WTC11 (cell line): Measurements from ENCODE around the gene ANGEL1. TPM values are rescaled to one million over a fixed set of nuclear protein-coding genes. Genes with fewer than 3 reads are reported as not detected.

Source experiments
- ATAC-seq: fragments of 200-7000 bp; cut with Tn5 transposase; 2 replicates; pipeline ENCODE4 v1.10.0; 2021; ENCODE audit warnings: mild to moderate bottlenecking, moderate library complexity
- CTCF ChIA-PET: fragments of 300-600 bp; sonication (Branson Sonifier 250); formaldehyde crosslinking; loops from one replicate; lab custom pipeline; 2021; ENCODE audit warnings: antibody characterized with exemption; lab: Charles Lee
- POLR2A ChIA-PET: fragments of 350-600 bp; sonication (Branson Sonifier 250); formaldehyde crosslinking; loops from one replicate; lab custom pipeline; 2021; ENCODE audit warnings: antibody characterized with exemption; lab: Charles Lee
- DNase-seq: peaks from one replicate; pipeline ENCODE4 v3.0.0; 2021; ENCODE audit warnings: low spot score
- H3K27ac Mint-ChIP-seq: 2 replicates; pipeline ENCODE4 v1.8.0; 2021; ENCODE audit warnings: mixed read lengths
- H3K27me3 Mint-ChIP-seq: 2 replicates; pipeline ENCODE4 v1.8.0; 2021; ENCODE audit warnings: low read depth, mild to moderate bottlenecking, moderate library complexity, mixed read lengths
- H3K36me3 Mint-ChIP-seq: 2 replicates; pipeline ENCODE4 v1.8.0; 2021; ENCODE audit warnings: mixed read lengths
- H3K4me1 Mint-ChIP-seq: 2 replicates; pipeline ENCODE4 v1.8.0; 2022; ENCODE audit warnings: mixed read lengths
- H3K4me3 Mint-ChIP-seq: 2 replicates; pipeline ENCODE4 v1.8.0; 2021; ENCODE audit warnings: mild to moderate bottlenecking, moderate library complexity, mixed read lengths
- H3K9me3 Mint-ChIP-seq: 2 replicates; pipeline ENCODE4 v1.8.0; 2021; ENCODE audit warnings: mixed read lengths
- CREB1 ChIP-seq: sonication (generic); formaldehyde crosslinking; IDR thresholded peaks from 2 replicates; pipeline ENCODE4 v1.8.0; 2023; ENCODE audit warnings: mild to moderate bottlenecking, missing genetic modification reagents
- MXD4 ChIP-seq: fragments of 250-450 bp; sonication (Bioruptor Pico); IDR thresholded peaks from 2 replicates; pipeline ENCODE4 v1.8.0; 2021; ENCODE audit warnings: mild to moderate bottlenecking, moderate library complexity, borderline replicate concordance
- TEAD4 ChIP-seq: sonication (generic); formaldehyde crosslinking; IDR thresholded peaks from 2 replicates; pipeline ENCODE4 v1.8.0; 2022; ENCODE audit warnings: mild to moderate bottlenecking, missing genetic modification reagents
- ZBTB43 ChIP-seq: sonication (generic); formaldehyde crosslinking; IDR thresholded peaks from 2 replicates; pipeline ENCODE4 v1.8.1; 2023; ENCODE audit warnings: mild to moderate bottlenecking, missing genetic modification reagents
- total RNA-seq: library from RNA; stranded (reverse); gene quantifications from 3 replicates; pipeline ENCODE4 v1.2.3, GENCODE V29; 2021
- TF ChIP-seq, protein P1 (sequence below): sonication (generic); formaldehyde crosslinking; IDR thresholded peaks from 2 replicates; pipeline ENCODE4 v1.8.0; 2022; ENCODE audit warnings: missing genetic modification reagents
- TF ChIP-seq, protein P2 (sequence below): sonication (generic); formaldehyde crosslinking; IDR thresholded peaks from 2 replicates; pipeline ENCODE4 v1.8.0; 2023; ENCODE audit warnings: mild to moderate bottlenecking, missing genetic modification reagents
- TF ChIP-seq, protein P3 (sequence below): sonication (generic); formaldehyde crosslinking; IDR thresholded peaks from 2 replicates; pipeline ENCODE4 v1.8.1; 2023; ENCODE audit warnings: mild to moderate bottlenecking, missing genetic modification reagents, moderate library complexity

Gene ANGEL1
- total RNA-seq, 1 experiment from 2014 or later, result 29.7 TPM

GRCh38 chr14:76780058-76780345, 32.7 kb downstream of the ANGEL1 start:
- POLR2A ChIA-PET, result interaction anchor here (1.0 kb wide), 1 partner anchor 12 kb away, joined by 3 read pairs; no protein-coding TSS in a partner anchor

GRCh38 chr14:76779221-76780057, 33.2 kb downstream of the ANGEL1 start:
- DNase-seq, result no peak
- no peak for ATAC-seq
- POLR2A ChIA-PET, result interaction anchor here (1.0 kb wide), 1 partner anchor 12 kb away, joined by 3 read pairs; no protein-coding TSS in a partner anchor
- H3K27me3 Mint-ChIP-seq, result peaks cover 2% of the 10 kb centered on the region; the same call in 1 of the 2 replicates
- TF ChIP-seq MXD4 (CRISPR knock-in tag), result no peak
- TF ChIP-seq, all 79 proteins: peak for 0
- Mint-ChIP-seq H3K4me3 (no peak overlapping the region), H3K9me3 (no peaks in the 10 kb centered on the region), H3K4me1 (peaks cover 8% of the 10 kb centered on the region), H3K36me3 (peaks cover 14% of the 10 kb centered on the region), H3K27ac (no peak overlapping the region)
- CTCF ChIA-PET, result interaction anchor here (1.8 to 2.8 kb wide), 3 partner anchors 9 to 69 kb away, joined by 4 to 12 read pairs (median 8); partner anchors contain the start of gene VASH1

More at GRCh38 chr14:76780058-76780345, 32.7 kb downstream of the ANGEL1 start:
- H3K36me3 Mint-ChIP-seq, result peaks cover 14% of the 10 kb centered on the region
- peaks cover 8% of the 10 kb centered on the region for H3K4me1 Mint-ChIP-seq
- no peak overlapping the region for H3K4me3 Mint-ChIP-seq
- CTCF ChIA-PET, result interaction anchor here (1.8 to 2.8 kb wide), 3 partner anchors 9 to 69 kb away, joined by 4 to 12 read pairs (median 8); partner anchors contain the start of gene VASH1
- no peak overlapping the region for H3K27ac Mint-ChIP-seq
- peaks cover 2% of the 10 kb centered on the region; the same call in 1 of the 2 replicates for H3K27me3 Mint-ChIP-seq
- TF ChIP-seq, protein P1, sequence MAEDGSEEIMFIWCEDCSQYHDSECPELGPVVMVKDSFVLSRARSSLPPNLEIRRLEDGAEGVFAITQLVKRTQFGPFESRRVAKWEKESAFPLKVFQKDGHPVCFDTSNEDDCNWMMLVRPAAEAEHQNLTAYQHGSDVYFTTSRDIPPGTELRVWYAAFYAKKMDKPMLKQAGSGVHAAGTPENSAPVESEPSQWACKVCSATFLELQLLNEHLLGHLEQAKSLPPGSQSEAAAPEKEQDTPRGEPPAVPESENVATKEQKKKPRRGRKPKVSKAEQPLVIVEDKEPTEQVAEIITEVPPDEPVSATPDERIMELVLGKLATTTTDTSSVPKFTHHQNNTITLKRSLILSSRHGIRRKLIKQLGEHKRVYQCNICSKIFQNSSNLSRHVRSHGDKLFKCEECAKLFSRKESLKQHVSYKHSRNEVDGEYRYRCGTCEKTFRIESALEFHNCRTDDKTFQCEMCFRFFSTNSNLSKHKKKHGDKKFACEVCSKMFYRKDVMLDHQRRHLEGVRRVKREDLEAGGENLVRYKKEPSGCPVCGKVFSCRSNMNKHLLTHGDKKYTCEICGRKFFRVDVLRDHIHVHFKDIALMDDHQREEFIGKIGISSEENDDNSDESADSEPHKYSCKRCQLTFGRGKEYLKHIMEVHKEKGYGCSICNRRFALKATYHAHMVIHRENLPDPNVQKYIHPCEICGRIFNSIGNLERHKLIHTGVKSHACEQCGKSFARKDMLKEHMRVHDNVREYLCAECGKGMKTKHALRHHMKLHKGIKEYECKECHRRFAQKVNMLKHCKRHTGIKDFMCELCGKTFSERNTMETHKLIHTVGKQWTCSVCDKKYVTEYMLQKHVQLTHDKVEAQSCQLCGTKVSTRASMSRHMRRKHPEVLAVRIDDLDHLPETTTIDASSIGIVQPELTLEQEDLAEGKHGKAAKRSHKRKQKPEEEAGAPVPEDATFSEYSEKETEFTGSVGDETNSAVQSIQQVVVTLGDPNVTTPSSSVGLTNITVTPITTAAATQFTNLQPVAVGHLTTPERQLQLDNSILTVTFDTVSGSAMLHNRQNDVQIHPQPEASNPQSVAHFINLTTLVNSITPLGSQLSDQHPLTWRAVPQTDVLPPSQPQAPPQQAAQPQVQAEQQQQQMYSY, result no peak
- no peak for TF ChIP-seq TEAD4 (CRISPR knock-in tag)
- TF ChIP-seq ZBTB43, result no peak
- TF ChIP-seq, protein P2, sequence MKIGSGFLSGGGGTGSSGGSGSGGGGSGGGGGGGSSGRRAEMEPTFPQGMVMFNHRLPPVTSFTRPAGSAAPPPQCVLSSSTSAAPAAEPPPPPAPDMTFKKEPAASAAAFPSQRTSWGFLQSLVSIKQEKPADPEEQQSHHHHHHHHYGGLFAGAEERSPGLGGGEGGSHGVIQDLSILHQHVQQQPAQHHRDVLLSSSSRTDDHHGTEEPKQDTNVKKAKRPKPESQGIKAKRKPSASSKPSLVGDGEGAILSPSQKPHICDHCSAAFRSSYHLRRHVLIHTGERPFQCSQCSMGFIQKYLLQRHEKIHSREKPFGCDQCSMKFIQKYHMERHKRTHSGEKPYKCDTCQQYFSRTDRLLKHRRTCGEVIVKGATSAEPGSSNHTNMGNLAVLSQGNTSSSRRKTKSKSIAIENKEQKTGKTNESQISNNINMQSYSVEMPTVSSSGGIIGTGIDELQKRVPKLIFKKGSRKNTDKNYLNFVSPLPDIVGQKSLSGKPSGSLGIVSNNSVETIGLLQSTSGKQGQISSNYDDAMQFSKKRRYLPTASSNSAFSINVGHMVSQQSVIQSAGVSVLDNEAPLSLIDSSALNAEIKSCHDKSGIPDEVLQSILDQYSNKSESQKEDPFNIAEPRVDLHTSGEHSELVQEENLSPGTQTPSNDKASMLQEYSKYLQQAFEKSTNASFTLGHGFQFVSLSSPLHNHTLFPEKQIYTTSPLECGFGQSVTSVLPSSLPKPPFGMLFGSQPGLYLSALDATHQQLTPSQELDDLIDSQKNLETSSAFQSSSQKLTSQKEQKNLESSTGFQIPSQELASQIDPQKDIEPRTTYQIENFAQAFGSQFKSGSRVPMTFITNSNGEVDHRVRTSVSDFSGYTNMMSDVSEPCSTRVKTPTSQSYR (CRISPR knock-in tag), result no peak
- TF ChIP-seq, protein P3, sequence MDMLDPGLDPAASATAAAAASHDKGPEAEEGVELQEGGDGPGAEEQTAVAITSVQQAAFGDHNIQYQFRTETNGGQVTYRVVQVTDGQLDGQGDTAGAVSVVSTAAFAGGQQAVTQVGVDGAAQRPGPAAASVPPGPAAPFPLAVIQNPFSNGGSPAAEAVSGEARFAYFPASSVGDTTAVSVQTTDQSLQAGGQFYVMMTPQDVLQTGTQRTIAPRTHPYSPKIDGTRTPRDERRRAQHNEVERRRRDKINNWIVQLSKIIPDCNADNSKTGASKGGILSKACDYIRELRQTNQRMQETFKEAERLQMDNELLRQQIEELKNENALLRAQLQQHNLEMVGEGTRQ, result no peak
- H3K9me3 Mint-ChIP-seq, result no peaks in the 10 kb centered on the region
- ATAC-seq (no peak), DNase-seq (no peak)

GRCh38 chr14:76778546-76779215, 34.0 kb downstream of the ANGEL1 start:
- Mint-ChIP-seq H3K36me3 (peaks cover 14% of the 10 kb centered on the region), H3K27ac (no peak overlapping the region), H3K4me1 (peaks cover 8% of the 10 kb centered on the region), H3K4me3 (no peak overlapping the region), H3K9me3 (no peaks in the 10 kb centered on the region), H3K27me3 (peaks cover 2% of the 10 kb centered on the region; the same call in 1 of the 2 replicates)
- ChIA-PET CTCF (interaction anchor here (1.0 kb wide), 1 partner anchor 68 kb away, joined by 4 read pairs; no protein-coding TSS in a partner anchor), POLR2A (interaction anchor here (1.0 kb wide), 1 partner anchor 11 kb away, joined by 3 read pairs; no protein-coding TSS in a partner anchor)
- ATAC-seq (no peak), DNase-seq (no peak)
- TF ChIP-seq CREB1 (CRISPR knock-in tag), result no peak
